Keratinocyte (primary cell): ENCODE results near the gene APOE. TPM values are rescaled to one million over a fixed set of nuclear protein-coding genes. Genes with fewer than 3 reads are reported as not detected.

ENCODE experiments used
- DNase-seq: peaks from one replicate; pipeline ENCODE4 v3.0.0-alpha.2; 2011; ENCODE audit warnings: low read depth, missing footprints, low spot score
- FAIRE-seq: peaks from 2 replicates; lab custom pipeline; 2011; peaks lifted over from hg19 to GRCh38; lab: Jason Lieb, UNC
- H2AFZ ChIP-seq: 2 replicates; pipeline ENCODE4 v1.6.0; 2012; ENCODE audit warnings: low read length, control low read depth, inconsistent platforms; ENCODE audit not compliant: control insufficient read depth
- H3K27ac ChIP-seq: 2 replicates; pipeline ENCODE4 v1.5.1; 2011; ENCODE audit warnings: low read length; ENCODE audit not compliant: control insufficient read depth, insufficient read depth
- H3K27me3 ChIP-seq: 3 replicates; pipeline ENCODE4 v1.6.0; 2011; ENCODE audit warnings: low read length; ENCODE audit not compliant: control insufficient read depth, insufficient read depth; ENCODE audit errors: extremely low read depth
- H3K36me3 ChIP-seq, 2 experiments: 2 replicates in 1 of 2; 3 replicates in 1 of 2; pipeline ENCODE4 v1.5.1; 2011; ENCODE audit warnings: low read length in 2 of 2, mild to moderate bottlenecking in 1 of 2; ENCODE audit not compliant: control insufficient read depth in 2 of 2, insufficient read depth in 2 of 2; ENCODE audit errors: extremely low read depth in 1 of 2
- H3K4me1 ChIP-seq: 3 replicates; pipeline ENCODE4 v1.5.1; 2011; ENCODE audit warnings: low read length; ENCODE audit not compliant: control insufficient read depth, insufficient read depth; ENCODE audit errors: extremely low read depth
- H3K4me2 ChIP-seq: 3 replicates; pipeline ENCODE4 v1.6.0; 2011; ENCODE audit warnings: low read depth, low read length; ENCODE audit not compliant: control insufficient read depth, insufficient read depth; ENCODE audit errors: extremely low read depth
- H3K4me3 ChIP-seq, 3 experiments: fragments of 200-600 bp in 1 of 3; sonication (generic) in 1 of 3; 2 replicates in 2 of 3; 3 replicates in 1 of 3; pipeline ENCODE4 v1.5.1; 2011 to 2016; ENCODE audit warnings: low read length in 3 of 3, mild to moderate bottlenecking in 3 of 3, control low read depth in 2 of 3, inconsistent platforms in 1 of 3, low read depth in 1 of 3, mixed read lengths in 1 of 3, mixed run types in 1 of 3, moderate library complexity in 1 of 3; ENCODE audit not compliant: control insufficient read depth in 2 of 3, insufficient read depth in 2 of 3; ENCODE audit errors: extremely low read depth in 1 of 3
- H3K79me2 ChIP-seq: 2 replicates; pipeline ENCODE4 v1.6.0; 2012; ENCODE audit warnings: low read length; ENCODE audit not compliant: control insufficient read depth, insufficient read depth
- H3K9ac ChIP-seq: 3 replicates; pipeline ENCODE4 v1.6.0; 2011; ENCODE audit warnings: low read length; ENCODE audit not compliant: control insufficient read depth, insufficient read depth; ENCODE audit errors: extremely low read depth
- H3K9me1 ChIP-seq: 3 replicates; pipeline ENCODE4 v1.6.0; 2011; ENCODE audit warnings: low read length; ENCODE audit not compliant: control insufficient read depth, insufficient read depth; ENCODE audit errors: extremely low read depth
- H3K9me3 ChIP-seq: 2 replicates; pipeline ENCODE4 v1.5.1; 2012; ENCODE audit warnings: low read depth, low read length; ENCODE audit not compliant: control insufficient read depth
- H4K20me1 ChIP-seq: 3 replicates; pipeline ENCODE4 v1.6.0; 2011; ENCODE audit warnings: low read length; ENCODE audit not compliant: control insufficient read depth, insufficient read depth; ENCODE audit errors: extremely low read depth
- EZH2 ChIP-seq: IDR thresholded peaks from one replicate; pipeline ENCODE4 v1.6.1; 2012; ENCODE audit warnings: inconsistent platforms, mild to moderate bottlenecking, low read length, moderate library complexity
- dilution Hi-C: fragments of 300-500 bp; cut with MboI; formaldehyde crosslinking; loops from one replicate; pipeline ENCODE4 v1.7.0; 2020; ENCODE audit warnings: low sequenced_read_pairs; ENCODE audit not compliant: extremely low pct_ligation_motif_present
- polyA plus RNA-seq, 5 experiments: library from polyadenylated mRNA; depleted of rRNA in 3 of 5; stranded (reverse) in 3 of 5; stranded (forward) in 1 of 5; unstranded in 1 of 5; fragments of >200 nt; gene quantifications; 1 replicate in 1 of 5; 2 replicates in 3 of 5; 3 replicates in 1 of 5; pipeline versions ENCODE4 v1.2.1 to v1.2.3, GENCODE V29; 2011 to 2012; ENCODE audit warnings: missing spikeins in 2 of 5, low read depth in 1 of 5, low replicate concordance in 1 of 5
- TF ChIP-seq, protein P1 (sequence below), 3 experiments: IDR thresholded peaks in 1 of 3; conservative IDR thresholded peaks in 1 of 3; optimal IDR thresholded peaks in 1 of 3; 2 replicates in 2 of 3; 3 replicates in 1 of 3; pipeline versions ENCODE3 to v1.5.1; 2011; ENCODE audit warnings: low read length in 3 of 3, mild to moderate bottlenecking in 3 of 3, moderate library complexity in 2 of 3, control low read depth in 1 of 3, inconsistent platforms in 1 of 3; ENCODE audit not compliant: insufficient read depth in 2 of 3; ENCODE audit errors: extremely low read depth in 1 of 3

APOE gene
- polyA plus RNA-seq, 1 donor (not counting 4 experiments of a cell fraction or from before 2014, with no cell fraction given), result 30.2 TPM

DNA sequence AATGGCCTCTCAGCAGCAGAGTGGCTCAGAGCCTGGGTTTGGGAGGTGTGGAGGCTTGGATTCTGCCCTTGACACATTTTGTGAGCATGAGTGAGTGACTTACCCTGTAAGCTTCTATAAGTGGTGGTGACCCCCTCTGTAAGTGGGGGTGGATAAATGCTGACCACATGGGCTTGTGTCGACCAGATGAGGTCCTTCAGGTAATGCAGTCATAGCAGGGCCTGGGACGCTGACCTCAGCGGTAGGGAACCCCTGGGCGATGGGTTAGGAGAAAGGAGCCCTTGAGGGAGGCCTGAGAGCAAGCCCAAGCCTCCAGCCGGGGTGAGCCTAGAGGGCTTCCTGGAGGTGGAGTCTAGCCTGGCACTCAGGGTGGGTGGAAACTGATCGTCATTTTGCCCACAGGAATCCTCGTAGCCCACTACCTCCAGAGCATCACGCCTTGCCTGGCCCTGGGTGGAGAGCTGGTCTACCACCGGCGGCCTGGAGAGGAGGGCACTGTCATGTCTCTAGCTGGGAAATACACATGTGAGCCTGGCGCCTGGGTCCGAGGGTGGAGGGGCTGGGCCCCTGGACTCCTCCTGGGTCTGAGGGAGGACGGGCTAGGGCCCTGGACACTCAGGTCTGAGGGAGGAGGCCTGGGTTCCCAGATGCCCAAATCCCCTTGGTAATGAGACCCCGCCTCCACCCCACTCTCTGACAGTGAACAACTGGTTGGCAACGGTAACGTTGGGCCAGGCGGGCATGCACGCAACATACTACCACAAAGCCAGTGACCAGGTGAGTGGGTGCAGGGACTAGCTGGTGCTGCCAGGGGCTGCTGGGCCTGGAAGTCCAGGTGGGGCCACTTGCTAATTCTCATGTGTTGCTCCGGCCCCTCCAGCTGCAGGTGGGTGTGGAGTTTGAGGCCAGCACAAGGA, 5.0 kb upstream of the APOE start:
- FAIRE-seq, result no peak
- peaks cover 44 to 46% of the 10 kb centered on the region in 2 experiments for H3K36me3 ChIP-seq
- no peaks in the 10 kb centered on the region for H3K4me1 ChIP-seq
- no peak overlapping the region for H3K4me3 ChIP-seq
- no peak for DNase-seq
- dilution Hi-C loops, result no loop called here
- peaks cover 4% of the 10 kb centered on the region for H3K27me3 ChIP-seq
- H3K9me1 ChIP-seq, result no peaks in the 10 kb centered on the region
- H4K20me1 ChIP-seq, result peaks cover 9% of the 10 kb centered on the region
- H3K79me2 ChIP-seq, result peaks cover 16% of the 10 kb centered on the region
- no peaks in the 10 kb centered on the region for H3K9me3 ChIP-seq
- TF ChIP-seq, protein P1, sequence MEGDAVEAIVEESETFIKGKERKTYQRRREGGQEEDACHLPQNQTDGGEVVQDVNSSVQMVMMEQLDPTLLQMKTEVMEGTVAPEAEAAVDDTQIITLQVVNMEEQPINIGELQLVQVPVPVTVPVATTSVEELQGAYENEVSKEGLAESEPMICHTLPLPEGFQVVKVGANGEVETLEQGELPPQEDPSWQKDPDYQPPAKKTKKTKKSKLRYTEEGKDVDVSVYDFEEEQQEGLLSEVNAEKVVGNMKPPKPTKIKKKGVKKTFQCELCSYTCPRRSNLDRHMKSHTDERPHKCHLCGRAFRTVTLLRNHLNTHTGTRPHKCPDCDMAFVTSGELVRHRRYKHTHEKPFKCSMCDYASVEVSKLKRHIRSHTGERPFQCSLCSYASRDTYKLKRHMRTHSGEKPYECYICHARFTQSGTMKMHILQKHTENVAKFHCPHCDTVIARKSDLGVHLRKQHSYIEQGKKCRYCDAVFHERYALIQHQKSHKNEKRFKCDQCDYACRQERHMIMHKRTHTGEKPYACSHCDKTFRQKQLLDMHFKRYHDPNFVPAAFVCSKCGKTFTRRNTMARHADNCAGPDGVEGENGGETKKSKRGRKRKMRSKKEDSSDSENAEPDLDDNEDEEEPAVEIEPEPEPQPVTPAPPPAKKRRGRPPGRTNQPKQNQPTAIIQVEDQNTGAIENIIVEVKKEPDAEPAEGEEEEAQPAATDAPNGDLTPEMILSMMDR (optimal IDR thresholded peaks at IDR 0.05 in 1 of 3, IDR thresholded peaks at IDR 0.05 in 1 of 3, conservative IDR thresholded peaks at IDR 0.05 in 1 of 3; ENCODE audit: extremely low read depth in 1 of 3, insufficient read depth in 2 of 3, low read length in 3 of 3), result no peak
- TF ChIP-seq EZH2, result no peak
- H2AFZ ChIP-seq, result no peak overlapping the region
- H3K4me2 ChIP-seq, result no peak overlapping the region
- H3K9ac ChIP-seq, result no peak overlapping the region
- H3K27ac ChIP-seq, result no peak overlapping the region

DNA sequence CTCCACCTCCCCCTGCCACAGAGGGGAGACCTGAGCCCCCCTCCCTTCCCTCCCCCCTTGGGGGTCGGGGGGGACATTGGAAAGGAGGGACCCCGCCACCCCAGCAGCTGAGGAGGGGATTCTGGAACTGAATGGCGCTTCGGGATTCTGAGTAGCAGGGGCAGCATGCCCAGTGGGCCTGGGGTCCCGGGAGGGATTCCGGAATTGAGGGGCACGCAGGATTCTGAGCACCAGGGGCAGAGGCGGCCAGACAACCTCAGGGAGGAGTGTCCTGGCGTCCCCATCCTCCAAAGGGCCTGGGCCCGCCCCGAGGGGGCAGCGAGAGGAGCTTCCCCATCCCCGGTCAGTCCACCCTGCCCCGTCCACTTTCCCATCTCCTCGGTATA, 2.4 kb upstream of the APOE start:
- Histone ChIP-seq H4K20me1 (peaks cover 6% of the 10 kb centered on the region), H3K9me3 (no peaks in the 10 kb centered on the region), H3K79me2 (peaks cover under 1% of the 10 kb centered on the region), H3K27ac (no peak overlapping the region), H3K4me1 (peaks cover 3% of the 10 kb centered on the region), H3K9me1 (no peaks in the 10 kb centered on the region), H3K9ac (no peak overlapping the region), H3K36me3 (peaks cover 23 to 27% of the 10 kb centered on the region in 2 experiments), H3K4me3 (no peak overlapping the region), H3K4me2 (no peak overlapping the region), H2AFZ (no peak overlapping the region), H3K27me3 (peaks cover 9% of the 10 kb centered on the region)
- dilution Hi-C loops, result no loop called here
- no peak for TF ChIP-seq EZH2
- TF ChIP-seq, protein P1 (optimal IDR thresholded peaks at IDR 0.05 in 1 of 3, IDR thresholded peaks at IDR 0.05 in 1 of 3, conservative IDR thresholded peaks at IDR 0.05 in 1 of 3; ENCODE audit: extremely low read depth in 1 of 3, insufficient read depth in 2 of 3, low read length in 3 of 3), result no peak
- FAIRE-seq, result no peak
- DNase-seq, result no peak
